ENCODE measurements around the gene CMIP. TPM values are rescaled to one million over a fixed set of nuclear protein-coding genes. Genes with fewer than 3 reads are reported as not detected.
A peak's percentile ranks its signal among the peaks of the same experiment; 100 is the strongest.

Gene CMIP
- total and polyA plus RNA-seq, 3 donors from 2014 or later = 34.9 to 72.5 (median 42.0) TPM

DNA sequence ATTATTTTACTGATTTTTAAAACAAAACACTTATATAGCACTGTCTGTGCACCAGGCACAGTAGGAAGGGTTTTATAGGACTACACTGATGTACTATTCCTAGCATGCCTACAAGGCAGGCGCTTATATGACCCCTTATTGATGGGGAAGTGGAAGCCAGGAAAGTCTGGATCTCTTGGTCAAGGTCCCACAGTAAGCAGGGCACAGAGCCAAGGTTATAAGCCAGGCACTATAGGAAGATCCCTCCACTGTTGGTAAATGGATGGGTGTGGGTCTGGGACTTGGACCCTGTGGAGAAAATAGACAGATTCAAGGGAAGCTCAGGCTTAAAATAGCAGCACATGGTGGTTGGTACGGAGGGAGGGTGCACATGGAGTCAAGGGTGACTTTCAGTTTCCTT lies 275.4 kb downstream of the CMIP start:
- H3K4me1 ChIP-seq = peaks cover 9% of the 10 kb centered on the region
- no peaks in the 10 kb centered on the region for H3K36me3 ChIP-seq (ENCODE audit: low read depth, missing control alignments)
- TF ChIP-seq POLR2A (IDR thresholded peaks at IDR 0.05) = no peak
- TF ChIP-seq CTCF (IDR thresholded peaks at IDR 0.05) = no peak
- H3K9me3 ChIP-seq = no peaks in the 10 kb centered on the region
- no peak for DNase-seq
- intact Hi-C loops (cut with DNase I; ENCODE audit: low total_unique reads) = loop anchor here (10.0 kb wide), 1 partner anchor 105 kb away; no protein-coding TSS in a partner anchor
- 73 to 90% methylated on average over 2 of the region's 2 CpGs for WGBS, 2 donors
- no peaks in the 10 kb centered on the region for H3K27me3 ChIP-seq
- no peak overlapping the region for H3K4me3 ChIP-seq
- no peak overlapping the region for H3K27ac ChIP-seq

GRCh38 chr16:81720973-81721906 lies 276.6 kb downstream of the CMIP start:
- no peak for TF ChIP-seq POLR2A (IDR thresholded peaks at IDR 0.05)
- TF ChIP-seq CTCF (IDR thresholded peaks at IDR 0.05) = no peak
- H3K4me3 ChIP-seq = no peak overlapping the region
- DNase-seq = no peak
- no peak overlapping the region for H3K27ac ChIP-seq
- intact Hi-C loops (cut with DNase I; ENCODE audit: low total_unique reads) = no loop called here
- no peaks in the 10 kb centered on the region for H3K27me3 ChIP-seq
- H3K4me1 ChIP-seq = peaks cover 9% of the 10 kb centered on the region
- no peaks in the 10 kb centered on the region for H3K9me3 ChIP-seq
- WGBS, 2 donors = 81 to 90% methylated on average over 10 of the region's 10 CpGs
- no peaks in the 10 kb centered on the region for H3K36me3 ChIP-seq (ENCODE audit: low read depth, missing control alignments)

DNA sequence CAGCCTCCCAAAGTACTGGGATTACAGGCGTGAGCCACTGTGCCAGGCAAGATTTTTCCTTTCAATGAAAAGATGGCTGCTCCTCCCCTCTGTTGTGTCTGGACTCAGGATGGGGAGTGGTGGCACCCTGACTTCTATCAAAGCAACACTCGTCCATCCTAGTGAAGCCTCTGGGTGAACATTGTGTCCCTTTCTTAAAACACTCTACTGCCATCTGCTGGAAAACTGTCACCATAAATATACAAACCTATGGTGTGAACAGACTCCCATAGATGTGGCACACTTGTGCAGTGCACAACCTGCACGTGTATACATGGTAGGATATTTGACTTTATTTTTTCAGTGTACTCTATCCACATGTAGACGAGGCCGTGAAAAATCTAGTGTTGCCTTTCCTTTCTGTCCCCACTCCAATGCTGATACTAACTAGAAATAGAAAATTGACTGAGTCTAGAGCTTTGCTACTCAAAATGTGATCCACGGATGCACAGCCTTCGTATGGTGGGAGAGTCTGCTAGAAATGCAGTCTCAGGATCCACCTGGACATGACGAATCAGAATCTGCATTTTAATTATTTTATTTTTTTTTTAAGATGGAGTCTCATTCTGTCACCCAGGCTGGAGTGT lies 278.6 kb downstream of the CMIP start:
- no peaks in the 10 kb centered on the region for H3K9me3 ChIP-seq
- intact Hi-C loops (cut with DNase I; ENCODE audit: low total_unique reads) = no loop called here
- TF ChIP-seq POLR2A (IDR thresholded peaks at IDR 0.05) = no peak
- TF ChIP-seq CTCF (IDR thresholded peaks at IDR 0.05) = peak; percentile 73 to 80 (median 78)
- H3K27ac ChIP-seq = no peak overlapping the region
- no peaks in the 10 kb centered on the region for H3K27me3 ChIP-seq
- peaks cover 9% of the 10 kb centered on the region for H3K4me1 ChIP-seq
- no peak overlapping the region for H3K4me3 ChIP-seq
- H3K36me3 ChIP-seq (ENCODE audit: low read depth, missing control alignments) = no peaks in the 10 kb centered on the region
- WGBS, 2 donors = 54 to 57% methylated on average over 8 of the region's 8 CpGs
- peak; percentile 57 for DNase-seq

- Histone ChIP-seq H3K27ac (no peak overlapping the region), H3K4me1 (peaks cover 6% of the 10 kb centered on the region), H3K27me3 (no peaks in the 10 kb centered on the region), H3K36me3 (ENCODE audit: low read depth, missing control alignments) (no peaks in the 10 kb centered on the region), H3K4me3 (no peak overlapping the region), H3K9me3 (no peaks in the 10 kb centered on the region)
- no peak for DNase-seq
- 91% methylated on average over 4 of the region's 4 CpGs for WGBS, 2 donors
- intact Hi-C loops (cut with DNase I; ENCODE audit: low total_unique reads) = no loop called here
- no peak for TF ChIP-seq CTCF (IDR thresholded peaks at IDR 0.05)
Observed at GRCh38 chr16:81728435-81728834, 283.8 kb downstream of the CMIP start.
